Body of pancreas (tissue), 4 donors: ENCODE measurements around the gene TENT4A. TPM values are rescaled to one million over a fixed set of nuclear protein-coding genes. Genes with fewer than 3 reads are reported as not detected.
A peak's percentile ranks its signal among the peaks of the same experiment; 100 is the strongest.

ENCODE experiments used
- ATAC-seq: fragments of 150-250 bp; one replicate; pipeline ENCODE4 v1.9.1; 2016
- DNase-seq, 4 donors: peaks; one replicate each; pipeline ENCODE4 v3.0.0-alpha.2; 2019
- H3K27ac ChIP-seq, 4 donors: fragments of 200-600 bp; sonication (generic); 1 replicate in 3 of 4; 2 replicates in 1 of 4; pipeline versions ENCODE4 v1.5.1 to v1.6.1; 2016 to 2019; ENCODE audit warnings: mild to moderate bottlenecking in 1 of 4, mixed read lengths in 1 of 4, moderate library complexity in 1 of 4
- H3K27me3 ChIP-seq, 2 donors: fragments of 200-600 bp; sonication (generic); one replicate each; pipeline ENCODE4 v1.6.0; 2016; ENCODE audit warnings: mild to moderate bottlenecking in 1 of 2
- H3K36me3 ChIP-seq, 2 donors: fragments of 200-600 bp; sonication (generic); replicated peaks in 1 of 2; 2 replicates each; pipeline ENCODE4 v1.5.1; 2016; ENCODE audit warnings: low read depth in 2 of 2; ENCODE audit not compliant: insufficient read depth in 1 of 2
- H3K4me1 ChIP-seq: fragments of 200-600 bp; sonication (generic); one replicate; pipeline ENCODE4 v1.6.0; 2016
- H3K4me3 ChIP-seq, 2 donors: fragments of 200-600 bp; sonication (generic); 1 replicate in 1 of 2; 2 replicates in 1 of 2; pipeline ENCODE4 v1.5.1; 2016 to 2019
- H3K9me3 ChIP-seq, 3 donors: fragments of 200-600 bp; sonication (generic); 1 replicate in 2 of 3; 2 replicates in 1 of 3; pipeline ENCODE4 v1.5.1; 2016
- CTCF ChIP-seq, 7 experiments: fragments of 450-650 bp in 4 of 7; fragments of 200-600 bp in 3 of 7; sonication (generic) in 3 of 7; IDR thresholded peaks; one replicate each; pipeline ENCODE4 v1.5.1; 2016 to 2019; ENCODE audit warnings: antibody characterized with exemption in 7 of 7
- POLR2A ChIP-seq, 3 donors: fragments of 450-650 bp; IDR thresholded peaks; one replicate each; pipeline ENCODE4 v1.6.1; 2016; ENCODE audit warnings: antibody characterized with exemption in 3 of 3, mild to moderate bottlenecking in 2 of 3
- WGBS, 2 donors: methylation state at CpG; one replicate each; pipeline ENCODE4 v1.1.5; 2017; 5-methylcytosine and 5-hydroxymethylcytosine counted together
- intact Hi-C: fragments of 100-400 bp; cut with DNase I; formaldehyde crosslinking; loops from one replicate; pipeline ENCODE4 v1.15.1; 2023
- total RNA-seq, 2 donors: library from RNA; depleted of rRNA; stranded (reverse); fragments of >200 nt; gene quantifications; one replicate each; pipeline ENCODE4 v1.1.0, GENCODE V29; 2016

Gene TENT4A
- total RNA-seq, 2 donors from 2014 or later: 11.9 to 27.7 TPM

- no peak for ATAC-seq
- Histone ChIP-seq H3K4me1 (peaks cover 8% of the 10 kb centered on the region), H3K27ac (no peak overlapping the region), H3K9me3 (no peaks in the 10 kb centered on the region), H3K36me3 (no peaks in the 10 kb centered on the region), H3K4me3 (no peak overlapping the region), H3K27me3 (no peaks in the 10 kb centered on the region)
- WGBS, 2 donors: 72 to 73% methylated on average over 4 of the region's 4 CpGs
- TF ChIP-seq CTCF (IDR thresholded peaks at IDR 0.05) (no peak), POLR2A (IDR thresholded peaks at IDR 0.05) (no peak)
- DNase-seq: no peak
- intact Hi-C loops: no loop called here
Observed at GRCh38 chr5:6684075-6684474, 29.2 kb upstream of the TENT4A start.

- no peak for DNase-seq
- ATAC-seq: no peak
- intact Hi-C loops: no loop called here
- H3K9me3 ChIP-seq: no peaks in the 10 kb centered on the region
- H3K4me1 ChIP-seq: peaks cover 8% of the 10 kb centered on the region
- H3K27me3 ChIP-seq: no peaks in the 10 kb centered on the region
- no peaks in the 10 kb centered on the region for H3K36me3 ChIP-seq
- TF ChIP-seq POLR2A (IDR thresholded peaks at IDR 0.05) (no peak), CTCF (IDR thresholded peaks at IDR 0.05) (no peak)
- WGBS, 2 donors: 45 to 48% methylated on average over 6 of the region's 6 CpGs
- H3K4me3 ChIP-seq: no peak overlapping the region
- H3K27ac ChIP-seq: no peak overlapping the region
Observed at GRCh38 chr5:6686501-6686900, 26.7 kb upstream of the TENT4A start.

GRCh38 chr5:6686915-6687409, 26.3 kb upstream of the TENT4A start:
- ATAC-seq (peak; percentile 52), DNase-seq (peak in 3 of 4 donors; percentile 22 to 38 (median 31))
- TF ChIP-seq POLR2A (IDR thresholded peaks at IDR 0.05): no peak
- TF ChIP-seq CTCF (IDR thresholded peaks at IDR 0.05): no peak
- Histone ChIP-seq H3K27me3 (no peaks in the 10 kb centered on the region), H3K4me3 (no peak overlapping the region), H3K9me3 (no peaks in the 10 kb centered on the region), H3K4me1 (peaks cover 8% of the 10 kb centered on the region), H3K36me3 (no peaks in the 10 kb centered on the region), H3K27ac (no peak overlapping the region)
- intact Hi-C loops: no loop called here
- 3 to 7% methylated on average over 18 to 22 of the region's 22 CpGs for WGBS, 2 donors

DNA sequence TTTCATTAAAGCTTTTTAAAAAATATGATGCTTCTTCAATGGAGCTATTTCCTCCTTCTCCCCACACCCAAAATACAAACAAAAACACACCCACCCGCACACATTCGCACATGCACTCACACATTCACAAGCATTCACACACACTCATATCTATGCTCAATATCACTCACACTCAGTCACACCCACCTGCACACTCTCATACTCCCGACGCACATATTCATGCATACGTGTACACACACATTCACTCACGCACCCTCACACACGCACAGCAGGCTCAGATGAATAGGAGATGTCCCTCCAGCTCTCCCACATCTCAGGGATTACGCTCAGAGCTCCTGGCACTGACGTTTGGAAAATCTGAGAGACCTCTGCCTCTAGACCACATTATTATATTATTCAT, 25.7 kb upstream of the TENT4A start:
- Histone ChIP-seq H3K4me3 (no peak overlapping the region), H3K27ac (no peak overlapping the region), H3K9me3 (no peaks in the 10 kb centered on the region), H3K4me1 (peaks cover 8% of the 10 kb centered on the region), H3K27me3 (no peaks in the 10 kb centered on the region), H3K36me3 (no peaks in the 10 kb centered on the region)
- intact Hi-C loops: no loop called here
- ATAC-seq (no peak), DNase-seq (no peak)
- 60 to 68% methylated on average over 9 of the region's 9 CpGs for WGBS, 2 donors
- TF ChIP-seq CTCF (IDR thresholded peaks at IDR 0.05): no peak
- no peak for TF ChIP-seq POLR2A (IDR thresholded peaks at IDR 0.05)

DNA sequence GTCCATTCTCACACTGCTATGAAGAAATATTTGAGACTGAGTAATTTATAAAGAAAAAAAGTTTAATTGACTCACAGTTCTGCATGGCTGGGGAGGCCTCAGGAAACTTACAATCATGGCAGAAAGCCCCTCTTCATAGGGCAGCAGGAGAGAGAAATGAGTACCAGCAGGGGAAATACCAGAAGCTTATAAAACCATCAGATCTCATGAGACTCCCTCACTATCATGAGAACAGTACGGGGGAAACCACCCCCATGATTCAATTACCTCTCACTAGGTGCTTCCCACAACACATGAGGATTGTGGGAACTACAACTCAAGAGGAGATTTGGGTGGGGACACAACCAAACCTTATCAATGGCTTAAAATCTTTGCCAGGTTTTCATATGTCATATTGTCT, 20.3 kb upstream of the TENT4A start:
- no peaks in the 10 kb centered on the region for H3K36me3 ChIP-seq
- no peaks in the 10 kb centered on the region for H3K27me3 ChIP-seq
- H3K9me3 ChIP-seq: no peaks in the 10 kb centered on the region
- intact Hi-C loops: no loop called here
- 47 to 59% methylated on average over 1 of the region's 1 CpG for WGBS, 2 donors
- no peak overlapping the region for H3K4me3 ChIP-seq
- TF ChIP-seq POLR2A (IDR thresholded peaks at IDR 0.05) (no peak), CTCF (IDR thresholded peaks at IDR 0.05) (no peak)
- H3K4me1 ChIP-seq: no peaks in the 10 kb centered on the region
- H3K27ac ChIP-seq: no peak overlapping the region
- DNase-seq (no peak), ATAC-seq (no peak)
